Measurements from ENCODE around the gene ADK. TPM values are rescaled to one million over a fixed set of nuclear protein-coding genes. Genes with fewer than 3 reads are reported as not detected.

Gene ADK
- polyA plus RNA-seq, 1 donor (not counting 4 experiments of a cell fraction or from before 2014, with no cell fraction given), result 139 TPM

DNA sequence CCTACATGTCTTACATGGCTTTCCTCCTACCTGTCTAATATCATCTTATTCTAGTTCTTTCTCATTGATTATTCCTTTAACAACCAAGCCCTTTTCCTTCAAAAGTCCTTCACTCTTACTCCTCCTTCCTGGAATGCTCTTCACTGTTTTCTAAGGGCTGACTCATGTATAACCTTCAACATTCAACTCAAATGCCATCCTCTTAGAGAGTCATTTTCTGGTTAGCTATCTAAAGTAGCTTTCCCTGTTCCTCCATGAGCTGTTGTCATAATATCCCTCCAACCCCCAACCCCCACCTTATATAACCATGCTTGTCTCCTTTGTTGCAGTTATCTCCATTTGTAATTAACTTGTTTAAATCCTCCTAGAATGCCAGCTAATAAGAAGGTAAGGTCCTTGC, 286.8 kb downstream of the ADK start:
- H3K9me3 ChIP-seq (ENCODE audit: control insufficient read depth, low read depth, low read length), result no peaks in the 10 kb centered on the region
- H3K36me3 ChIP-seq (ENCODE audit: control insufficient read depth in 2 of 2, extremely low read depth in 1 of 2, insufficient read depth in 2 of 2, low read length in 2 of 2), result peaks cover 0 to 1% of the 10 kb centered on the region in 2 experiments
- H3K4me2 ChIP-seq (ENCODE audit: control insufficient read depth, extremely low read depth, insufficient read depth, low read depth, low read length), result no peak overlapping the region
- FAIRE-seq (peak; percentile 56), DNase-seq (ENCODE audit: low read depth, low spot score) (no peak)
- H3K9ac ChIP-seq (ENCODE audit: control insufficient read depth, extremely low read depth, insufficient read depth, low read length), result no peak overlapping the region
- no peak overlapping the region for H2AFZ ChIP-seq (ENCODE audit: control insufficient read depth, low read length)
- H3K27me3 ChIP-seq (ENCODE audit: control insufficient read depth, extremely low read depth, insufficient read depth, low read length), result no peaks in the 10 kb centered on the region
- H3K4me1 ChIP-seq (ENCODE audit: control insufficient read depth, extremely low read depth, insufficient read depth, low read length), result peaks cover 3% of the 10 kb centered on the region
- no peaks in the 10 kb centered on the region for H3K79me2 ChIP-seq (ENCODE audit: control insufficient read depth, insufficient read depth, low read length)
- H3K4me3 ChIP-seq (ENCODE audit: control insufficient read depth in 2 of 3, extremely low read depth in 1 of 3, insufficient read depth in 2 of 3, low read depth in 1 of 3, low read length in 3 of 3), result no peak overlapping the region
- TF ChIP-seq, protein P1, sequence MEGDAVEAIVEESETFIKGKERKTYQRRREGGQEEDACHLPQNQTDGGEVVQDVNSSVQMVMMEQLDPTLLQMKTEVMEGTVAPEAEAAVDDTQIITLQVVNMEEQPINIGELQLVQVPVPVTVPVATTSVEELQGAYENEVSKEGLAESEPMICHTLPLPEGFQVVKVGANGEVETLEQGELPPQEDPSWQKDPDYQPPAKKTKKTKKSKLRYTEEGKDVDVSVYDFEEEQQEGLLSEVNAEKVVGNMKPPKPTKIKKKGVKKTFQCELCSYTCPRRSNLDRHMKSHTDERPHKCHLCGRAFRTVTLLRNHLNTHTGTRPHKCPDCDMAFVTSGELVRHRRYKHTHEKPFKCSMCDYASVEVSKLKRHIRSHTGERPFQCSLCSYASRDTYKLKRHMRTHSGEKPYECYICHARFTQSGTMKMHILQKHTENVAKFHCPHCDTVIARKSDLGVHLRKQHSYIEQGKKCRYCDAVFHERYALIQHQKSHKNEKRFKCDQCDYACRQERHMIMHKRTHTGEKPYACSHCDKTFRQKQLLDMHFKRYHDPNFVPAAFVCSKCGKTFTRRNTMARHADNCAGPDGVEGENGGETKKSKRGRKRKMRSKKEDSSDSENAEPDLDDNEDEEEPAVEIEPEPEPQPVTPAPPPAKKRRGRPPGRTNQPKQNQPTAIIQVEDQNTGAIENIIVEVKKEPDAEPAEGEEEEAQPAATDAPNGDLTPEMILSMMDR (optimal IDR thresholded peaks at IDR 0.05 in 1 of 3, IDR thresholded peaks at IDR 0.05 in 1 of 3, conservative IDR thresholded peaks at IDR 0.05 in 1 of 3; ENCODE audit: extremely low read depth in 1 of 3, insufficient read depth in 2 of 3, low read length in 3 of 3), result no peak
- TF ChIP-seq EZH2 (IDR thresholded peaks at IDR 0.05; ENCODE audit: low read length), result no peak
- H3K27ac ChIP-seq (ENCODE audit: control insufficient read depth, insufficient read depth, low read length), result no peak overlapping the region
- dilution Hi-C loops (cut with MboI; ENCODE audit: extremely low pct_ligation_motif_present, low sequenced_read_pairs), result no loop called here
- no peaks in the 10 kb centered on the region for H4K20me1 ChIP-seq (ENCODE audit: control insufficient read depth, extremely low read depth, insufficient read depth, low read length)
- H3K9me1 ChIP-seq (ENCODE audit: control insufficient read depth, extremely low read depth, insufficient read depth, low read length), result no peaks in the 10 kb centered on the region

DNA sequence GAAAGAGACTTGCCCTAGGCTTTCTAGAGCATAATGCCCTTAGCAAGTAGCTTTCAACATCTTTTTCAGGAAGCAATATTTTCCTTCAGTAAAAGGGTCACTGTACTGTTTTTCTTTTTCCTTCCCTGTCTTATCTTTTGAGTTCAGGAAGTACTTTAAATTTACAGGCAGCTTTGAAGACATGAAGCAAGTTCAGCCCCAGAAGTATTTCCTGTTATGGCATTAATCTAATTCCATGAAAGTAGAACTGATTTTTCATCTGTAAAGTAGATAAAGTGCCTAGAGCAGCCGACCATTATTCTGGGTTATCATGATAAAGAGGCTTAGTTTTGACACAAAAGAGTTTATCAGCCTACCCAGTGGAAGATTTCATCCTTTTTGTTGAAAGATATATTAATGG, 288.2 kb downstream of the ADK start:
- no peak for FAIRE-seq
- no peak overlapping the region for H3K27ac ChIP-seq (ENCODE audit: control insufficient read depth, insufficient read depth, low read length)
- no peaks in the 10 kb centered on the region for H3K79me2 ChIP-seq (ENCODE audit: control insufficient read depth, insufficient read depth, low read length)
- H3K9me3 ChIP-seq (ENCODE audit: control insufficient read depth, low read depth, low read length), result no peaks in the 10 kb centered on the region
- peaks cover 3% of the 10 kb centered on the region for H3K4me1 ChIP-seq (ENCODE audit: control insufficient read depth, extremely low read depth, insufficient read depth, low read length)
- dilution Hi-C loops (cut with MboI; ENCODE audit: extremely low pct_ligation_motif_present, low sequenced_read_pairs), result no loop called here
- H2AFZ ChIP-seq (ENCODE audit: control insufficient read depth, low read length), result no peak overlapping the region
- H3K9me1 ChIP-seq (ENCODE audit: control insufficient read depth, extremely low read depth, insufficient read depth, low read length), result no peaks in the 10 kb centered on the region
- H3K36me3 ChIP-seq (ENCODE audit: control insufficient read depth in 2 of 2, extremely low read depth in 1 of 2, insufficient read depth in 2 of 2, low read length in 2 of 2), result peaks cover 0 to 1% of the 10 kb centered on the region in 2 experiments
- no peaks in the 10 kb centered on the region for H4K20me1 ChIP-seq (ENCODE audit: control insufficient read depth, extremely low read depth, insufficient read depth, low read length)
- no peak overlapping the region for H3K4me3 ChIP-seq (ENCODE audit: control insufficient read depth in 2 of 3, extremely low read depth in 1 of 3, insufficient read depth in 2 of 3, low read depth in 1 of 3, low read length in 3 of 3)
- DNase-seq (ENCODE audit: low read depth, low spot score), result no peak
- TF ChIP-seq EZH2 (IDR thresholded peaks at IDR 0.05; ENCODE audit: low read length), result no peak
- TF ChIP-seq, protein P1 (optimal IDR thresholded peaks at IDR 0.05 in 1 of 3, IDR thresholded peaks at IDR 0.05 in 1 of 3, conservative IDR thresholded peaks at IDR 0.05 in 1 of 3; ENCODE audit: extremely low read depth in 1 of 3, insufficient read depth in 2 of 3, low read length in 3 of 3), result no peak
- no peak overlapping the region for H3K4me2 ChIP-seq (ENCODE audit: control insufficient read depth, extremely low read depth, insufficient read depth, low read depth, low read length)
- no peaks in the 10 kb centered on the region for H3K27me3 ChIP-seq (ENCODE audit: control insufficient read depth, extremely low read depth, insufficient read depth, low read length)
- no peak overlapping the region for H3K9ac ChIP-seq (ENCODE audit: control insufficient read depth, extremely low read depth, insufficient read depth, low read length)
